GM18508 (cell line): ENCODE data around the gene GOLGA7B.

Source experiments
- ATAC-seq: cut with Tn5 transposase; IDR thresholded peaks from one replicate; pipeline ENCODE4 v1.9.1; 2021; ENCODE audit warnings: moderate number of reproducible peaks; ENCODE audit not compliant: insufficient read depth, unreplicated experiment

GOLGA7B gene

GRCh38 chr10:97849687-97850402 lies at the start of gene GOLGA7B:
Gene GOLGA7B (plus strand): TSS chr10:97849843. CDS start chr10:97850304, 461 bp downstream.
- no peak for ATAC-seq

DNA sequence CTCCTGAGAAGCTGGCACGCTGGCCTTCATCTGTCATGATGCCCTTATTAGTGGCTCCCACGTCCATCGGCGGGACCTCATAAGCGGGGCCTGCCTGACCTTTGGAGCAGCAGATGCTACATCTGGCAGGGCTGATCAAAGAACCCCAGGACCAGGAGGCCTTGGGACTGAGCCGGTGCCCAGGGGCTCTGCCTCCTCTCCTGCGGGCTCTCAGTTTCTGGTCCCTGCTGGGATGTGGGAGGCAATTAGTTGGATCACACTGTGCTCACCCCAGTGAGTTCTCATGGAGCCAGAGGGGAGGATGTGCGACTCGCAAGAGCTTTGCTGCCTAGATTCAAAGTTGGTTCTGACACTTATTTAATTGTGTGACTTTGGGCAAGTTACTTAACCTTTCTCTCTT lies 49.2 kb upstream of the GOLGA7B start:
- ATAC-seq = no peak

- no peak for ATAC-seq
Observed at GRCh38 chr10:97801422-97801821, 48.2 kb upstream of the GOLGA7B start.

GRCh38 chr10:97805096-97805884 lies 44.4 kb upstream of the GOLGA7B start:
- ATAC-seq = no peak

- no peak for ATAC-seq
Observed at GRCh38 chr10:97805949-97806348, 43.7 kb upstream of the GOLGA7B start.

DNA sequence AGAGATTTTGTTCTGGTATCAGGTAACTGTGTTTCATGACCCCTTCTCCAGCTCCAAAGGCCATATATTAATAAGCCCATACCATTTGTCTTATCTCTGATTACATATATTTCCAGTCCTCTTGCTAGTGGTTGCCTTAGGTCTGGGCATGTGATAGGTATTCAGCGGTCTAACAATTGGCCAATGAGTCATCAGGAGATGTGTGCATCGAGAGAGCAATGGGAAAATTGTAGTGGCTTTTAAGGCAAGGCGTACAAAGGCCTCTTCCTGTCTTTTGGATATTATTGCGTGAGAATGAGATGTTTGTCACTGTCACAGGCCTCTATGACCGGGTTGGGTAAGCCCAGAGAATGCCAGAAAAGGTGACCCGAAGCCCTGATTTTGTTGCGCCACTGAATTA lies 39.2 kb upstream of the GOLGA7B start:
- ATAC-seq = no peak

DNA sequence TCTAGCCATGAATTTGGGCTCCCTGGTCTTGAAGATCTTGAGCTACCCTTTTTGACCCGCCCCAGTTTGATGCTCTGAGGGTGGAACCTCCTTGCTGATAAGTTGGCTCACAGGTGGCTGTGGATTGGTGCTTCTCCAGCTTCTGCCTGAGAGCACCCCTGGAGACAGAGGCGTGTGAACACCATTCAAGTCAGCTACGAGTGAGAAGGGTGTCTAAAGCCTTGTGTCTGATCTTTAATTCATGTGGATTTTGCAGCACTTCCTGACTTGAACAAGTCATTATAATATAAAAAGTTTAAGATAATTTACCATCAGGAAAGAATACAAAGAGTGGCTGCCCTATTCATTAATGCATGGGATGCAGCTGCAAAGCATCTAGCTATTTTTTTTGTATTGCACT lies 37.7 kb upstream of the GOLGA7B start:
- ATAC-seq = no peak

GRCh38 chr10:97812696-97813095 lies 36.9 kb upstream of the GOLGA7B start:
- no peak for ATAC-seq

DNA sequence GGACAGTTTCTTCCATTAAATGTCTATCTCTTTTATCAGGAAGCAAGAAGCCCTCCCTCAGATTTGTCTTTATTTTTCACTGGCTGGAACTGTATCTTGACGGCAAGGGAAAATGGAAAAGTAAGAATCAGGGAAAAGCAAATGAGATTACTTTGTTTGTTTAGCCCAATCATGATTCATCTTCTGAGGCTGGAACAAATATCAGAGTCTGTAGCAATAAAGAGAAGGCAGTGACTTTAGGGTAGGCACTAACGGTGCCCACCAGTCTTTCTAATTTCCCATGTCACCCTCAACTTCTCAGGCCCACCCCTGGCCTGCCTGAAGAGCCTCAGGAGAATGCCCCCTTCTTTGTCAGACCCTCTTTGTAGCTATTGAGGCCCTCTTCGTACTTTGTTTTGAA lies 36.3 kb upstream of the GOLGA7B start:
- ATAC-seq = no peak

GRCh38 chr10:97814996-97815395 lies 34.6 kb upstream of the GOLGA7B start:
- no peak for ATAC-seq

DNA sequence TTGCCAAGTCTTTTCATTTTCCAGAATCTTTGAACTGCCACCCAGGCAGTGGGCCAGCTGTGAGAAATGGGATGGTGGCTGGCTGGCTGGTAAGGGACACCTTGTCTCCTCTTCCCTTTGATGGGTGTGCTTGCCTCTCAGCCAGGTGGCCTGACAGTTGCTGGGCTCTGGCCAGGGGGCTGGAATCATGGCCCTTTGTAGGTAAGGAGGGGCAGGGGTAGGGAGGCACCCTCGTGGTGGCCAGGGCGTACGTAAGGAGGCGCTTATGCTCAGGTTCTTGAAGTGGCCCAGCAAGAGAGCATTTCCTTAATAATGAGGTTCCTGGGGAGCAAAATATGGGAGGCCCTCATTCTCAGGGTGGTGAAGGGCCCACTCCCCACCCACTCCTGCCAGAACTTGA lies 33.0 kb upstream of the GOLGA7B start:
- no peak for ATAC-seq

DNA sequence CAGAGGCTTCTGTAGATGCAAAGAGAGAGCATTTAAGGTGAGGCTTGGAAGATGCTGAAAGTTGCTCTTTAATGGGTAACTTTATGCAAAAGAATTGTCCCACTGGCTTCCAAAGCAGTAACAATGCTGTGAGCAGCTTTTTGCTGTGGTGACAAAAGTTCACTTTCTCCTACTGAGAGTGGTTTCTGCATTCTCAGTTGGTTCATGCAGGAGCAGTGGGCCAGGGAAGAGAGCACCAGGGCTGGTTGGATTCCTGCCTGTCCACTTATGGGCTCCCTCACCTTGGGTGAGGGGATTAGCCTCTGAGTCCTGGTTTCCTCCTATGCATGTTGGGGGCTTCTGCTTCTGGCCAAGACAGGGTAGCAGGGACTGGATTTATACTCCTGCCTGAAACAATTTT lies 31.1 kb upstream of the GOLGA7B start:
- no peak for ATAC-seq

- ATAC-seq = no peak
Observed at GRCh38 chr10:97820096-97820704, 29.4 kb upstream of the GOLGA7B start.

DNA sequence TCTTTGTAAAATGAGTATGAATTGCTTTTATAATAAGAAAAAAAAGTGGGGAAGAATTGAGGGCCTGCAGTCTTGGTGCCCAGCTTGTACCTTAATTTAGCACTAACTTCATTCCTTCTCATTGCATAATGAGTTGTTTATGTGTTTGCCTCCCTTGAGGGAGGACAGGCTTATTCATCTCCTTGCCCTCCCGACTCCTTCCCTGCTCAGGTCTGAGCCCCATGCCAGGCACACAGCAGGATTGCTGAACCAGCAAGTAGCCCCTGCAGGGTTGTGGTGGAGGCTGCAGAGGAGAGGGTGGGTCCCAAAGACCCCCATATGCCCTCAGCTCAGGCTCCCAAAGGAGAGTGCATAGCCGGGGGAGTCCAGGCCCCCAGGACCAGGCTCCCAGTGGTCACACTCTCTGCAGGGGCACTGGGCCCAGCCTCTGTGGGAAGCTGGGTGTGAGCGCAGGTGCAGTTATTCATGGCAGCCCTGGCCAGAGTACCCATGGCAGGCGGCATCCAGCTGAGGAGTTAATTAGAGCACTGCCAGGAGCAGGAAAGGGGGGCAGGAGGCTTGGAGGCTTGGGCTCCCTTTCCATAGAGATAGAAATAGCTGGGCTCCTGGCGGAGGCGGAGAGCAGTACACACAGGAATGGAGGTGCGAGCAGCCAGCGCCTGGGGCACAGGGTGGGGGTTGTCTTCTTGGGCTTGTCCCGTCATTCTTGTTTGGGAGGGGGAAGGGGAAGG lies 28.2 kb upstream of the GOLGA7B start:
- no peak for ATAC-seq

GRCh38 chr10:97822261-97822687 lies 27.4 kb upstream of the GOLGA7B start:
- no peak for ATAC-seq

- no peak for ATAC-seq
Observed at GRCh38 chr10:97823734-97824133, 25.9 kb upstream of the GOLGA7B start.

DNA sequence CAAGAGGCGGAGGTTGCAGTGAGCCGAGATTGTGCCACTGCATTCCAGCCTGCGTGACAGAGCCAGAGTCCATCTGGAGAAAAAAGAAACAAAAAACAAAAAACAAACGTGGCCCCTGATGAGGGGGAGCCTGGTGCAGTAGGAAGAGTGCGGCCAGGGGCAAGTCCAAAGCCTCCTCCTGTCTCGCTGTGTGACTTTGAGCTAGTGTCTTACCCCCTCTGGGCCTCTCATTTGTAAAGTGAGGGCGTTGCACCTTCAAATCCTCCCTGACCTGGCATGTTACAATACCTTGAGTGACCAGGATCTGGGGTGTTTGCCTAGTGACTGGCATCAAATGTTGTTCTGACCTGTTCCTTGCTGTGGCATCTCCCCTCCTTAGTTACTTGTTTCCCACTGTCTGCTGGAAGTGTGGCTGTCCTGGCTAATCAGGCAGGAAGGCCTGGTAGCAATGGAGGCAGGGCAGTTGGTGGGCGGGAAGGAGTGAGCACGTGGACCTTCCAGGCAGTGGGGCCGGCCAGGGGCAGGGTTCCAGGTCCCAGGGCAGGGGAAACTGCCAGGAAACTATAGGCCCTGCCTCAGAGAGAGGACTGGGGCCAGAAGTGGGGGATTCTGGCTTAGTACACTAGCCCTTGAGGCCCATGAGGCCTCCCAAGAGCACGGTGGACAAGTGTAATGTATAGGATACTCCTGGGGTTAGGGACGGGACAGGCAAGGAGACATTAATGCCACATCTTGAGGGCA lies 24.5 kb upstream of the GOLGA7B start:
- ATAC-seq = no peak

DNA sequence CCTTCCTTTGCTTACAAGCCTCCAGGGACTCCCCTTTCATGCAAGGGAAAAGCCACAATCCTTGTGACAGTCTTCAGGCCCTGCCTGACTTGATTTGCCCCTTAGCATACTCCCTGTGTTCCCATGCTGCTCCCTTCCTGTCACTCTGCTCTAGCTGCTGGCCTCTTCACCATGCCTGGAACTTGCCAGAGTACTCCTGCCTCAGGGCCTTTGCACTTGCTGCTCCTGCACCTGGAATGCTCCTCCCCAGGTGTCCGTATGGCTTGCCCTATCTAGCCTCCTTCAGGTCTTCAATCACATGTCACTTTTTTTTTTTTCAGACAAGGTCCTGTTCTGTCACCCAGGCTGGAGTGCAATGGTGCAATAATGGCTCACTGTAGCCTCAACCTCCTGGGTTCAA lies 22.8 kb upstream of the GOLGA7B start:
- no peak for ATAC-seq

DNA sequence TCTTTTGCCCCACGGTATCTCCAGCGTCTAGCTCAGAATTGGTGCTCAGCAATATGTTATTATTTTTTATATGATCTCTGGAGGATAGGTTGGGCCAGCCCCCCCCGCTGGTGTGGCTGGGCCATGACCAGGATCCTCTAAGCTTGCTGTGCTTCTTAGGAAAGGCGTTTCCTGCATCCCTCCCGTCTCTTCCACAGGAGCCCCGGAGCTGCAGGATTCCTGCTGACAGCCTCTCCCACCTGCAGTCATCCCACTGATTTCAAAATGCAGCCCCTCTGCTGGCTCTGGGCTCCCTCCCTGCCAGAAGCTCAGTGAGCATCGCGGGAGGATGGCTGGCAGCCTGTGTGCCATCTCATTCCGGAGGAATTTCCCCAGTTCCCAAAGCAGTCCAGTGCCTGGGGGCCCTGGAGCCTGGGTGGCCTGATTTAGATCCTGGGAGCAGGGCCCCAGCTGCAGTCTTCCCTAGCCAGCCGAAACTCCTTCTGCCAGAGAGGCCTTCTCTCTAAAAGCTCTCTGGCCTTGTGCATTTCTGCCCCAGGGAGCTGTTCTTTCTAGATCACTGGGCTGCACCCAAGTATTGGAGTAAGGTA lies 21.8 kb upstream of the GOLGA7B start:
- no peak for ATAC-seq

DNA sequence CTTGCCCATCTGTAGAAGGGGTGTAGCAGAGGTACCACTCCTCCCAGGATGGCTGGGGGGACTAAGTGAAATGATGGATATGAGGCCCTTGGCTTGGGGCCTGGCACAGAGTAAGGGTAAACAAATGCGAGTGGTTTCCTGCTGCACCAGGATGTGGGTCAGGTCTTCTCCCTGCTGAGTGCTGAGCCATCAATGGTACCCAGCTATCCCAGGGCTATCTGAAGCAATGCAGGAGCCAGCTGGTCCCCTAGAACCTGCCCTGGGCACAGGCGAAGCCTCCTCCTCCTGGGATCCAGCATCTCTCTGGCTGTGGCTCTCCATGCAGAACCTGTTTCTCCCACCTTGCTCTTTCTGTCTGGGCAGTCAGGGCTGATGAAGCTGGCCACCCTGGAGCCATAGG lies 20.9 kb upstream of the GOLGA7B start:
- ATAC-seq = no peak
